AG09309 (cell line): ENCODE results near the gene PSMB10.
A peak's percentile ranks its signal among the peaks of the same experiment; 100 is the strongest.
"Not testable (repeated sequence)": the region's sequence is repeated elsewhere in the genome, so short reads cannot be mapped to it uniquely, and the experiment has no call there.

Experiments
- DNase-seq: peaks from one replicate; pipeline ENCODE4 v3.0.0-alpha.2; 2010; ENCODE audit warnings: low read depth
- H3K4me3 ChIP-seq: 2 replicates; pipeline ENCODE4 v1.5.1; 2011; ENCODE audit warnings: mild to moderate bottlenecking, low read depth, low read length, moderate library complexity; ENCODE audit not compliant: control insufficient read depth
- TF ChIP-seq, protein P1 (sequence below): IDR thresholded peaks from 2 replicates; pipeline ENCODE4 v1.5.1; 2011; ENCODE audit warnings: mild to moderate bottlenecking, low read depth, low read length, inconsistent platforms; ENCODE audit not compliant: insufficient read depth, control insufficient read depth; ENCODE audit errors: missing control alignments

The PSMB10 gene

DNA sequence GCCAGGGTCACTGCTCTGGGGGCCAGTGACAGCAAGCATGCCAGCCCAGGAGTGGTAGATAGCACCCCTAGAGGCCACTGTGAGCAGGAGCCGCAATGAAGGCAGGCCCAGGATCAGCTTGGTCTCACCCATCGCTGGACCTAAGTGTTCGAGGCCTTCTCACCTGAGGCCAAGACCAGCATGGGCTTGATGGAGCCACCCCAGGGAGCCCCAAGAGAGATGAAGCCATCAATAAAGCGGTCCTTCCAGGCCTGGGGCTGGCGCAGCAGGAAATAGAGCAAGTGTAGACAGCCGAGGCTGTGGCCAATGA is 5.5 kb upstream of the PSMB10 start:
- no peak for DNase-seq
- TF ChIP-seq, protein P1, sequence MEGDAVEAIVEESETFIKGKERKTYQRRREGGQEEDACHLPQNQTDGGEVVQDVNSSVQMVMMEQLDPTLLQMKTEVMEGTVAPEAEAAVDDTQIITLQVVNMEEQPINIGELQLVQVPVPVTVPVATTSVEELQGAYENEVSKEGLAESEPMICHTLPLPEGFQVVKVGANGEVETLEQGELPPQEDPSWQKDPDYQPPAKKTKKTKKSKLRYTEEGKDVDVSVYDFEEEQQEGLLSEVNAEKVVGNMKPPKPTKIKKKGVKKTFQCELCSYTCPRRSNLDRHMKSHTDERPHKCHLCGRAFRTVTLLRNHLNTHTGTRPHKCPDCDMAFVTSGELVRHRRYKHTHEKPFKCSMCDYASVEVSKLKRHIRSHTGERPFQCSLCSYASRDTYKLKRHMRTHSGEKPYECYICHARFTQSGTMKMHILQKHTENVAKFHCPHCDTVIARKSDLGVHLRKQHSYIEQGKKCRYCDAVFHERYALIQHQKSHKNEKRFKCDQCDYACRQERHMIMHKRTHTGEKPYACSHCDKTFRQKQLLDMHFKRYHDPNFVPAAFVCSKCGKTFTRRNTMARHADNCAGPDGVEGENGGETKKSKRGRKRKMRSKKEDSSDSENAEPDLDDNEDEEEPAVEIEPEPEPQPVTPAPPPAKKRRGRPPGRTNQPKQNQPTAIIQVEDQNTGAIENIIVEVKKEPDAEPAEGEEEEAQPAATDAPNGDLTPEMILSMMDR = peak; percentile 77

GRCh38 chr16:67941469-67942199 is 5.0 kb upstream of the PSMB10 start:
- TF ChIP-seq, protein P1 = no peak
- no peak overlapping the region for H3K4me3 ChIP-seq
- DNase-seq = no peak

More for the DNA sequence above, 5.5 kb upstream of the PSMB10 start:
- H3K4me3 ChIP-seq = no peak overlapping the region

GRCh38 chr16:67940446-67941089 is 3.9 kb upstream of the PSMB10 start:
- TF ChIP-seq, protein P1 = no peak
- no peak overlapping the region for H3K4me3 ChIP-seq
- no peak for DNase-seq

GRCh38 chr16:67939507-67940445 is 3.1 kb upstream of the PSMB10 start:
- TF ChIP-seq, protein P1 = no peak
- no peak overlapping the region for H3K4me3 ChIP-seq

GRCh38 chr16:67937713-67938112 is 1.1 kb upstream of the PSMB10 start:
- DNase-seq, H3K4me3 ChIP-seq: not testable (repeated sequence)

More at GRCh38 chr16:67939507-67940445, 3.1 kb upstream of the PSMB10 start:
- no peak for DNase-seq

DNA sequence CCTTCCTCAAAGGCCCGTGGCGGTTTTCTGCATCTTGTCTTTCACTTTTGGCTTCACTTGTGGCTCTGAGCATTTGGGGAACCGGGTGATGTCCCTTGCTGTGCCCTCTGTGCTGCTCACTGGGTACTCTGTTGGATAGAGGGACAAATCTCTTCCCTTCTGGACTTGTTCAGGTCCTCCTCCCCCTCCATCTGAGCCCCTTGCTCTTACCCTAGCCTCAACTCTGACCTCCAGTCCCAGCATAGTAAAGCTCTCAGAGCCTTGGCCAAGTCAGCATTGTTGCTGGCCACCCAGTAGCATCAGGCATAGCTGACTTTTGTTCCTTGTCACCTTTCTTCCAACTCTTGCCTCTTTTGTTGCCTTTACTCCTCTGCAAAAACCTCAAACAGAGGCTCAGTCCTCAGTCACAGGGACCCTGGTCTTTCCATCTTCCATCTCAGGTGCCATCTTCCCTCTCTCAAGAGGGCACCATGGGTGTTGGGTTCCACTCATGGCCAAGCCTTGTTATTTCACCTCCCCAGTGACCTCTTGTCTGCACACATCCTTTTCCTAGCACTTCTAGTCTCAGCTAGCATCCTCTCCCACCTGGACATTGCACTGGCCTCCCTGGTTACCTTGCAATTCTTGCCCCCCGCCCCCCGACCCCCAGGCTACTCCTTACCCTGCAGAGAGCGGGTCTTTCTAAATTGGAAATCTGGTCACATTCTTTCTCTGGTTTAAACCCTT is 393 bp upstream of the PSMB10 start:
- DNase-seq = no peak
- H3K4me3 ChIP-seq = peak overlapping the region; percentile 98
- TF ChIP-seq, protein P1 = no peak
